MCF 10A (cell line): ENCODE data around the gene PDGFC. TPM values are rescaled to one million over a fixed set of nuclear protein-coding genes. Genes with fewer than 3 reads are reported as not detected.
A peak's percentile ranks its signal among the peaks of the same experiment; 100 is the strongest.

Source experiments
- BruUV-seq: library from RNA; stranded (reverse); fragments of 400-500 nt; replicated peaks from 2 replicates; lab custom pipeline; 2021; lab: Mats Ljungman, UMichigan
- CTCF ChIA-PET: fragments of 300-600 bp; sonication (Branson Sonifier 250); formaldehyde crosslinking; extraction: SDS; loops from one replicate; lab custom pipeline; 2021; ENCODE audit warnings: antibody characterized with exemption, inconsistent platforms; lab: Yijun Ruan, JAX
- POLR2A ChIA-PET: fragments of 300-600, 350-650 bp; sonication (Branson Sonifier 250); formaldehyde crosslinking; extraction: SDS; loops from one replicate; lab custom pipeline; 2020; ENCODE audit warnings: antibody characterized with exemption, inconsistent platforms; lab: Yijun Ruan, JAX
- DNase-seq: peaks from one replicate; pipeline ENCODE4 v3.0.0-alpha.2; 2018; ENCODE audit not compliant: unreplicated experiment
- H3K27ac Mint-ChIP-seq: one replicate; pipeline ENCODE4 v1.8.0; 2022; ENCODE audit warnings: mild to moderate bottlenecking, low read depth, mixed read lengths; ENCODE audit not compliant: unreplicated experiment
- H3K27me3 Mint-ChIP-seq: one replicate; pipeline ENCODE4 v1.8.0; 2022; ENCODE audit warnings: mixed read lengths; ENCODE audit not compliant: insufficient read depth, unreplicated experiment
- H3K36me3 Mint-ChIP-seq: one replicate; pipeline ENCODE4 v1.8.0; 2022; ENCODE audit warnings: mild to moderate bottlenecking, moderate library complexity, mixed read lengths; ENCODE audit not compliant: insufficient read depth, unreplicated experiment
- H3K4me1 Mint-ChIP-seq: one replicate; pipeline ENCODE4 v1.8.0; 2022; ENCODE audit warnings: mixed read lengths; ENCODE audit not compliant: insufficient read depth, unreplicated experiment
- H3K4me3 Mint-ChIP-seq: one replicate; pipeline ENCODE4 v1.8.0; 2022; ENCODE audit warnings: mild to moderate bottlenecking, moderate library complexity, mixed read lengths; ENCODE audit not compliant: unreplicated experiment
- H3K9me3 Mint-ChIP-seq: one replicate; pipeline ENCODE4 v1.8.0; 2022; ENCODE audit warnings: mixed read lengths; ENCODE audit not compliant: unreplicated experiment
- intact Hi-C: fragments of 100-400 bp; cut with micrococcal nuclease; formaldehyde crosslinking; loops from 2 replicates; pipeline ENCODE4 v1.14.1; 2022
- total RNA-seq: library from RNA; stranded (reverse); gene quantifications from 2 replicates; pipeline ENCODE4 v1.2.3, GENCODE V29; 2022
- TF ChIP-seq, protein P1 (sequence below): fragments of 200-600 bp; IDR thresholded peaks from one replicate; pipeline ENCODE4 v1.8.0; 2022; ENCODE audit warnings: antibody characterized with exemption, mild to moderate bottlenecking; ENCODE audit not compliant: unreplicated experiment

PDGFC gene
- total RNA-seq, 1 experiment from 2014 or later: 74.8 TPM

DNA sequence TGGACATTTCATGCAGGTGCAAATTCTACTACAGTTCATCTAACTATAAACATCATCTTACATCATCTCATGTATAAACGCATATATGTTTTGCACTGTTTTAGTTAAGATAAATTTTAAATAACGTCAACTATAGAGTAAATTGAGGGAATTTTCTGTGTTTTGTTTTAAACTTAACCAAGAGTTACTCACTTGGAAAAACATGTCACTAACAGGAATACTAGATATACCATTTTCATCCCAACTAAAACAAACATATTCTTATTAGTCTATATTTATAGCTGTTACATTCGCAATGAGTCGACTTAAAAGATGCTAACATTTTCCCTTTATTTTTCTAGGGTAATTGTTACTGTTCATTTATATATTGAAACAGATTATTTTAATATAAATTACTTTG lies 159.6 kb downstream of the PDGFC start:
- H3K36me3 Mint-ChIP-seq: no peaks in the 10 kb centered on the region
- peaks cover 11% of the 10 kb centered on the region for H3K4me1 Mint-ChIP-seq
- no peak overlapping the region for H3K4me3 Mint-ChIP-seq
- intact Hi-C loops: no loop called here
- CTCF ChIA-PET: no interaction called here
- no peak for DNase-seq
- peaks cover 8% of the 10 kb centered on the region for H3K9me3 Mint-ChIP-seq
- TF ChIP-seq, protein P1, sequence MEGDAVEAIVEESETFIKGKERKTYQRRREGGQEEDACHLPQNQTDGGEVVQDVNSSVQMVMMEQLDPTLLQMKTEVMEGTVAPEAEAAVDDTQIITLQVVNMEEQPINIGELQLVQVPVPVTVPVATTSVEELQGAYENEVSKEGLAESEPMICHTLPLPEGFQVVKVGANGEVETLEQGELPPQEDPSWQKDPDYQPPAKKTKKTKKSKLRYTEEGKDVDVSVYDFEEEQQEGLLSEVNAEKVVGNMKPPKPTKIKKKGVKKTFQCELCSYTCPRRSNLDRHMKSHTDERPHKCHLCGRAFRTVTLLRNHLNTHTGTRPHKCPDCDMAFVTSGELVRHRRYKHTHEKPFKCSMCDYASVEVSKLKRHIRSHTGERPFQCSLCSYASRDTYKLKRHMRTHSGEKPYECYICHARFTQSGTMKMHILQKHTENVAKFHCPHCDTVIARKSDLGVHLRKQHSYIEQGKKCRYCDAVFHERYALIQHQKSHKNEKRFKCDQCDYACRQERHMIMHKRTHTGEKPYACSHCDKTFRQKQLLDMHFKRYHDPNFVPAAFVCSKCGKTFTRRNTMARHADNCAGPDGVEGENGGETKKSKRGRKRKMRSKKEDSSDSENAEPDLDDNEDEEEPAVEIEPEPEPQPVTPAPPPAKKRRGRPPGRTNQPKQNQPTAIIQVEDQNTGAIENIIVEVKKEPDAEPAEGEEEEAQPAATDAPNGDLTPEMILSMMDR: no peak
- no peak overlapping the region for H3K27ac Mint-ChIP-seq
- H3K27me3 Mint-ChIP-seq: no peaks in the 10 kb centered on the region
- BruUV-seq: no TSS peak
- POLR2A ChIA-PET: no interaction called here

DNA sequence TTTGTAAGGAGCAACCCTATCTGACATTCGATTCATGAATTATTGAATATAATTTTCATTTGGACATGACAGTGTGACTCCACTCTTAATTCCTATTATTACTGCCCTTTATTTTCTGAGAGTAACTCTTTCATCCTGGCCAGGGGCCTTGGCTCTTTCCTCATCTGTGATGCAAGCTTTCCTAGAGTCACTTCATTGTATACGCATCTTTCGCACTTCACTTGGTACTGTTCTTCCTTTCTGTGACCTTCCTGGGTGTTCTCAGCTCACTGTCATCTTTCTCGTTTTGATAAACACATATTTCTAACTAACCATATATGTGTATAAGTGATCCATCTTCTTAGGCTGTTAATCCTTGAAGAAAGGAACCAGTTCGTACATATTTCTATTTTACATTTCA lies 160.3 kb downstream of the PDGFC start:
- Mint-ChIP-seq H3K4me1 (peaks cover 11% of the 10 kb centered on the region), H3K27me3 (no peaks in the 10 kb centered on the region), H3K4me3 (no peak overlapping the region), H3K27ac (no peak overlapping the region), H3K9me3 (peaks cover 8% of the 10 kb centered on the region), H3K36me3 (no peaks in the 10 kb centered on the region)
- TF ChIP-seq, protein P1: no peak
- no TSS peak for BruUV-seq
- no peak for DNase-seq
- ChIA-PET CTCF (no interaction called here), POLR2A (interaction anchor here (1.4 kb wide), 1 partner anchor 120 kb away, joined by 5 read pairs; no protein-coding TSS in a partner anchor)
- intact Hi-C loops: no loop called here

DNA sequence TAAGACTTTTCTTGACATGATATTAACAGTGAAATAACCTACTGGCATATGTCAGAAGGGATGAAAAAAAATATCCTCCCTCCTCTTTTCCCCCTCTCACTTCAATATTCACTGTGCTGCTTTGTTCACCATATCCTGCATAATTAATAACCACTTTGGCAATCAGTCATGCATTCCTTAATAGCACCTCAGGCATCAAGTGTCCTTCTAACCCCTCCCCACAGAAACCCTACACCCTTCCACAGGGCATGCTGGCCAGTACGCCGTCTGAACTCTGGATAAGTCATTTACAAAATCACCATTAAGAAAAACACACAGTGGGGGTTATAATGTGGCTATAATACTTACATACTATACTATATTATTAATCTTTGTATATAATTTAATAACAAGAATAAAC lies 165.9 kb downstream of the PDGFC start:
- peak overlapping the region; percentile 4 for H3K4me3 Mint-ChIP-seq

DNA sequence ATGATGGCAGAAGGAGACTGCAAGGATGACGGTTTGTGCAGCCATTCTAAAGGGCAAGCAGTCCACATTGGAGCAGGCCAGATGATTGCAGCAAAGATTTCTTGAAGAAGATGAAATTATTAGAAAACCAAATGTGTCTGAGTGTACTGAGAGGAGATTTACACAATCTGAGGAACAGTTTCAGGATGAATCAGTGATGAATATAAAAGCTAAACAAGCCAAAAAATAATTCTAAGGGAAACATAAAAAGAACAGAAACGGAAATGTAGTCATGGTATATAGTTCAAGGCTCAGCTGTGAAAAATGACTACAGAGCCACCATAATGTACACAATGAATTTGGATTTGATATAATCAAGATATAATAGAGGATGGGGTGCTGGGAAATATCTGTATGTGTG lies 168.5 kb downstream of the PDGFC start:
- Mint-ChIP-seq H3K4me1 (peaks cover 43% of the 10 kb centered on the region), H3K4me3 (peak overlapping the region; percentile 51), H3K36me3 (no peaks in the 10 kb centered on the region), H3K27me3 (no peaks in the 10 kb centered on the region), H3K27ac (peak overlapping the region; percentile 93), H3K9me3 (no peaks in the 10 kb centered on the region)
- ChIA-PET CTCF (interaction anchor here (1.5 kb wide), 1 partner anchor 245 kb away, joined by 3 read pairs; no protein-coding TSS in a partner anchor), POLR2A (interaction anchor here (0.6 to 6.8 kb wide), 8 partner anchors 9 to 149 kb away, joined by 3 to 91 read pairs (median 3); no protein-coding TSS in a partner anchor)
- intact Hi-C loops: no loop called here
- DNase-seq: peak; percentile 29
- TF ChIP-seq, protein P1: no peak
- BruUV-seq: no TSS peak

More for the DNA sequence above, 165.9 kb downstream of the PDGFC start:
- peak overlapping the region; percentile 68 for H3K27ac Mint-ChIP-seq
- ChIA-PET CTCF (no interaction called here), POLR2A (interaction anchor here (1.8 kb wide), 1 partner anchor 34 kb away, joined by 5 read pairs; no protein-coding TSS in a partner anchor)
- BruUV-seq: no TSS peak
- H3K4me1 Mint-ChIP-seq: peaks cover 31% of the 10 kb centered on the region
- H3K9me3 Mint-ChIP-seq: no peaks in the 10 kb centered on the region
- peak; percentile 41 for DNase-seq
- no peaks in the 10 kb centered on the region for H3K36me3 Mint-ChIP-seq
- TF ChIP-seq, protein P1: no peak
- H3K27me3 Mint-ChIP-seq: no peaks in the 10 kb centered on the region
- intact Hi-C loops: no loop called here
